AG20443 (cell line): ENCODE data around the gene PCDHGA8.

ENCODE experiments used
- DNase-seq: peaks from one replicate; pipeline ENCODE4 v3.0.0; 2012; ENCODE audit warnings: low spot score, mixed read lengths

Gene PCDHGA8

DNA sequence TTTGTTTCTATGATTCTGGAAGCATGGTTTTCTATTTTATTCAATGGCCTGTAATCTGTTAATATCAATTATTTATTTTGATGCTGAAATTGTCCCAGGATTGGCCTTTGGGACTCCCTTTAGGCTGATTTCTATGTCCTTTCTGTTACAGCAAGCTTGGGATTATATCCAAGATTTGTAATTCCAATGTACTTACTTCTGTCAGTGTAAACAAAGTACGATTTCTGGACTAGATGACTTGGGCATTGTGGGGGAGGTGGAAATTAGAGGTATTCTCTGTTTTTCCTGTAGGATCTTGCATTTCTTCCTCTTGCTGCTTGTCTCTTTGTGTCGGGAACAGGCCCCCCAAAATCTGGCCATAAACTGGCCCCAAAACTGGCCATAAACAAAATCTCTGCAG, 41.6 kb downstream of the PCDHGA8 start:
- no peak for DNase-seq

- no peak for DNase-seq
Observed at GRCh38 chr5:141437221-141437620, 44.8 kb downstream of the PCDHGA8 start.

GRCh38 chr5:141439411-141440141, 47.1 kb downstream of the PCDHGA8 start:
- DNase-seq = no peak

GRCh38 chr5:141440341-141440740, 47.9 kb downstream of the PCDHGA8 start:
- no peak for DNase-seq

DNA sequence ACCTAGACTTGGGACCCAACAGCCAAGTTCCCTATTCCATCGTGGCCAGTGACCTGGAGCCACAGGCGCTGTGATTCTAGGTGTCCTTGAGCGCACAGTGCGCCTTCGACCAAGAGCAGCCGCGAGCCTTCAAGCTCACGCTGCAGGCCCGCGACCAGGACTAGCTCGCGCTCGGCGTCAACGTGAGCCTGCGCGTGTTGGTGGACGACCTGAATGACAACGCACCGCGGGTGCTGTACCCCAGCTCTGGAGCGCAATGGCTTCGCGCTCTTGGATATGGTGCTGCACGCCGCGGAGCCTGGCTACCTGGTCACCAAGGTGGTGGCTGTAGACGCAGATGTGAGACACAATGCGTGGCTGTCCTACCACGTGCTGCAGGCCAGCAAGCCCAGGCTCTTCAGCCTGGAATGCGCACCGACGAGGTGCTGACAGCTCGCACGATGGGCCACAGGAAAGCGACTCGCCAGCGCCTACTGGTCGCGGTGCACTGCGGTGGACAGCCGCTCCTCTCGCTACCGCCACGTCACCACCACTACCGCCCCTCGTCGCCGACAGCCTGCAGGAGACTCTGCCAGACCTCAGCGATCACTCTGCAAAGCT, 49.2 kb downstream of the PCDHGA8 start:
- DNase-seq = no peak
